A549 treated with Hydrocortisone at 1 μM for 4 hours (cell line): ENCODE measurements around the gene GPR119. TPM values are rescaled to one million over a fixed set of nuclear protein-coding genes. Genes with fewer than 3 reads are reported as not detected.

Experiments used
- total RNA-seq: library from RNA; stranded (reverse); fragments of 200-300 nt; extraction: Qiagen RNA extraction; gene quantifications from 5 replicates; pipeline ENCODE4 v1.2.3, GENCODE V29; 2022

Gene GPR119
- total RNA-seq: not detected in 5 replicates

DNA sequence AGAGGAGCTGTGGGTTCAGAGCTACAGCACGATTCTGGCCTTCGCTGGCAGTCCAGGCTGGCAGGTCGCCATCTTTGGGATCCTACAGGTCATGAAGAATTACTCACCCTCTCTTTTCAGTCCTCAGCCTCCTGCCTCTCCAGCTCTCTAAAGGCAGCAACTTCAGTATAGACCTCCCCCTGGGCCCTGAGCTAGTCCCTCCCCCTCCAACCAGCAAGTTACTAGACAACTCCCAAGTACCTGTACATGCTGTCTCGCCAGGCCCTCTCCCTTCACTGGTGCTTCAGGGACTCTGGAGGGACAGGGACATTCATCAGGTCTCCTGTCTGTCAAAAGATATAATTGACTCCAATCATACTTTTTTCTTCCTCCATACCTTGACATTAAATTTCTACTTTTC, at the start of gene GPR119:
Gene GPR119, minus strand, starts transcription at position 155 of the 400 bp plus-strand sequence. CDS start 227 bp downstream, outside the sequence.

DNA sequence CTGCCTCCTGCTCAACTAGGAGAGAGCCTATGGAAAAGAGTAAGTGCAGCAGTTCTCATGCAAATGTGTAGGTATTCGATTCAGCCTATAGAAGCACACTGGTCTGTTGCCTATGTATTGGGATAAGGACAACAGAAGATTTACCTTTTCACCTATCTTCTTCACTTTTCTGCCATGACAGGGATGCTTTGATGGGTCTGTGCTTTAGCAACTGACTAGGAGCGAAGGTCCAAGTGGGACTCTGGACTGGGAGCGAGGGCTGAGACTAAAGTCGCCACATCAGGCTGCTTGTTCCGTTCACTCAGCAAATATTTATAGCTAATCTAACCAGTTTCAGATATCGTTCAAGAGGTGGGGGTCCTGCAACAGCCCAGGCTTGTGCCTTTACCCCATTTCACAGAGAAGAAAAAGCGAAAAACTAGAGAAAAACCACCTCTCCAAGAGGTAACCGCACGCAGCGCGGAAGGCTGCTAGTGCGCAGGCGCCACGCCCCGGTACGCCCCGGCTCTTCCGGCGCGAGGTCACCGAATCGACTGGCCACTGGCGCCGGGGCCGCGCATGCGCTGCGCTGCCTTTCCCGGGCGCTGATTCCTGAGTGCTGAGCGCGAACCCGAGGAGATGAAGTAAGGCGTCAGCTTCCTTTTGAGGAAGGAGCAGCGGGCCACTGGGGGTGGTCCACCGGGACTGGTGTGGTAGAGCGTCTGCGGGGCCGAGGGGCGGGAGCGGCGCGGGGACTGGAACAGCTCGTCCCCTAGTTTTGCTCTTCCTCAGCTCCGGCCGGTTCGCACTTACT, 16.1 kb upstream of the GPR119 start, which contains the start of gene RBMX2:
Gene RBMX2, plus strand, starts transcription at position 573 of the 793 bp plus-strand sequence. Its CDS starts 46 bp downstream, at position 619.

DNA sequence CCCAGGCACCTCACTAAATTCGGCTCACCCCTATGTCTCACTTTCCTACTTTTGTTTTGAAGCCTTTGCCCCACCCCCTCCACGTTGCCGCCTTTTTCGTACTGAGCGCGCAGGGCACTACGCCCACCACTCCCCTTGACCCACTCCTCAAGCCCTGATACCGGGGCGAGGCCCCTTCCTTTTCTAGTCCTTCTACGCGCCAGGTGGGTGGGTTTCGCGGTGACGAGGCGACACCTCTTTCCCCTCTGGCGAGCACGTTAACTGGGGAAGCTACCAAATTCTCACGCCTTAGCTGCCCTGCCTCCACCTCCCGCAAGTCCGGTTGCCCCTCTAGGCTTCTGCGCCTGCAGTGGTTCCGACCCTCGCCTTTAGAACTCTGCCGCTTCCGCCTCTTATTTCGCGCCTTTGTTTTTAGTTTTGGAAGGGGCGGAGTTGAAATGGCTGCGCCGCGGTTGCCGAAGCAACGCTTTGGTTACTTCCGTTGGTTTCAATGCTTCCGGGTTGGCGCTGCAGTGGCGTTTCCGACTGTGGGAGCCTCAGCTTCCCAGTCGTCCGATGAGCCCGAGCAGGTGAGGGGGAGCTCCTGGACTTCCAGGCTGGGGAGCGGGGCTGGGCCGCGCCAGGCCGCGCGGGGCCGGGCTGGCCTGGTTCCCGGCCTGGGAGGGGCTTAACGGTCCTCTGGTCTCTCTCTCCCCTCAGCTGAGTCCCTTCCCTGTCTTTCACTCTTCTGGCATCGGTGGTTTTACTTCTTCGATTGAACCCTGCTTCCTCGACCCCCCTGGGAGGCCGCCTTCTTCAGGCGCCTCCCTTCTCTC, 45.9 kb downstream of the GPR119 start, which contains the start of gene SLC25A14:
Gene SLC25A14, plus strand, starts transcription at position 512 of the 815 bp plus-strand sequence. CDS start 360 bp downstream, outside the sequence.

Other genes starting within 250 kb of the GPR119 start
- gene AIFM1, start 219.8 kb downstream of the GPR119 start, total RNA-seq: 67.4 to 77.6 TPM (median 72.9 TPM) in 5 replicates
- 0.13 to 0.31 TPM (median 0.17 TPM) in 5 replicates for gene RAB33A, start 213.7 kb downstream of the GPR119 start, total RNA-seq
- gene ZNF280C, start 116.8 kb downstream of the GPR119 start, total RNA-seq: 2.4 to 3.8 TPM (median 2.8 TPM) in 5 replicates
- 16.3 to 19.0 TPM (median 16.8 TPM) in 5 replicates for gene SLC25A14, start 45.8 kb downstream of the GPR119 start, total RNA-seq
- gene RBMX2, start 16.3 kb upstream of the GPR119 start, total RNA-seq: 27.2 to 33.0 TPM (median 28.2 TPM) in 5 replicates